HCT116 (cell line): Measurements from ENCODE around the gene USP2. TPM values are rescaled to one million over a fixed set of nuclear protein-coding genes. Genes with fewer than 3 reads are reported as not detected.

ENCODE experiments used
- ATAC-seq: fragments of 200-7000 bp; cut with Tn5 transposase; 2 replicates; pipeline ENCODE4 v1.9.1; 2020; ENCODE audit warnings: mild to moderate bottlenecking, moderate library complexity
- BruUV-seq: library from RNA; stranded (reverse); fragments of 400-500 nt; replicated peaks from 2 replicates; lab custom pipeline; 2021; lab: Mats Ljungman, UMichigan
- CTCF ChIA-PET: fragments of 300-600 bp; sonication (Branson Sonifier 250); formaldehyde crosslinking; loops from one replicate; lab custom pipeline; 2021; ENCODE audit warnings: antibody characterized with exemption; lab: Charles Lee
- POLR2A ChIA-PET: fragments of 300-600, 350-600 bp; sonication (Branson Sonifier 250); formaldehyde crosslinking; loops from one replicate; lab custom pipeline; 2021; ENCODE audit warnings: antibody characterized with exemption; lab: Charles Lee
- RAD21 ChIA-PET, 2 experiments: fragments of 300-600 bp; sonication (Branson Sonifier 250); formaldehyde crosslinking; loops; one replicate each; lab custom pipeline; 2023; ENCODE audit warnings: low total read pairs in 2 of 2; ENCODE audit not compliant: uncharacterized antibody in 2 of 2, unreplicated experiment in 2 of 2, low non-redundant PET in 1 of 2; lab: Charles Lee
- DNase-seq: peaks from one replicate; pipeline ENCODE4 v3.0.0-alpha.2; 2010; ENCODE audit warnings: low read depth, low spot score
- H2AFZ ChIP-seq: fragments of 200-600 bp; shearing (Covaris generic), sonication (generic); 2 replicates; pipeline ENCODE4 v1.6.1; 2017; ENCODE audit warnings: low read depth, mixed run types, mixed read lengths, antibody characterized with exemption, low read length; ENCODE audit not compliant: poor library complexity, severe bottlenecking
- H3K27ac ChIP-seq: 2 replicates; pipeline ENCODE4 v1.5.1; 2012; ENCODE audit warnings: low read depth, low read length
- H3K27me3 ChIP-seq: fragments of 200-600 bp; sonication (generic); 2 replicates; pipeline ENCODE4 v1.6.1; 2016; ENCODE audit warnings: mixed run types, low read length, mixed read lengths; ENCODE audit not compliant: insufficient read depth
- H3K36me3 ChIP-seq, 2 experiments: fragments of 200-500 bp in 1 of 2; fragments of 200-600 bp in 1 of 2; sonication (Bioruptor generic) in 1 of 2; sonication (generic) in 1 of 2; 2 replicates each; pipeline versions ENCODE4 v1.5.1 to v1.6.1; 2014 to 2016; ENCODE audit warnings: low read length in 2 of 2, inconsistent platforms in 1 of 2, mixed read lengths in 1 of 2, mixed run types in 1 of 2; ENCODE audit not compliant: insufficient read depth in 2 of 2, control insufficient read depth in 1 of 2
- H3K4me1 ChIP-seq, 2 experiments: fragments of 200-600 bp in 1 of 2; sonication (generic) in 1 of 2; 2 replicates each; pipeline versions ENCODE4 v1.5.1 to v1.6.1; 2012 to 2017; ENCODE audit warnings: low read length in 2 of 2, inconsistent platforms in 1 of 2, mild to moderate bottlenecking in 1 of 2, mixed read lengths in 1 of 2, mixed run types in 1 of 2, moderate library complexity in 1 of 2; ENCODE audit not compliant: insufficient read depth in 2 of 2, control insufficient read depth in 1 of 2
- H3K4me2 ChIP-seq: fragments of 200-600 bp; sonication (generic); 2 replicates; pipeline ENCODE4 v1.6.1; 2017; ENCODE audit warnings: mixed run types, low read length, mixed read lengths
- H3K4me3 ChIP-seq, 2 experiments: fragments of 200-600 bp in 1 of 2; sonication (generic) in 1 of 2; replicated peaks in 1 of 2; 2 replicates each; pipeline ENCODE4 v1.5.1; 2011 to 2016; ENCODE audit warnings: low read length in 2 of 2, control low read depth in 1 of 2, low read depth in 1 of 2, mild to moderate bottlenecking in 1 of 2, mixed read lengths in 1 of 2, mixed run types in 1 of 2
- H3K79me2 ChIP-seq: fragments of 200-600 bp; sonication (generic); 2 replicates; pipeline ENCODE4 v1.6.1; 2017; ENCODE audit warnings: mild to moderate bottlenecking, mixed run types, low read length, moderate library complexity, mixed read lengths; ENCODE audit not compliant: insufficient read depth
- H3K9ac ChIP-seq: fragments of 200-600 bp; sonication (generic); 2 replicates; pipeline ENCODE4 v1.6.1; 2016; ENCODE audit warnings: low read length, mixed read lengths
- H3K9me2 ChIP-seq: fragments of 200-600 bp; sonication (generic), shearing (Covaris generic); 2 replicates; pipeline ENCODE4 v1.6.1; 2017; ENCODE audit warnings: mixed run types, mild to moderate bottlenecking, moderate library complexity; ENCODE audit not compliant: insufficient read depth
- H3K9me3 ChIP-seq, 2 experiments: fragments of 200-500 bp in 1 of 2; fragments of 200-600 bp in 1 of 2; sonication (Bioruptor generic) in 1 of 2; sonication (generic) in 1 of 2; 2 replicates each; pipeline ENCODE4 v1.6.1; 2014 to 2017; ENCODE audit warnings: low read length in 2 of 2, mixed read lengths in 2 of 2, inconsistent platforms in 1 of 2, low read depth in 1 of 2, mild to moderate bottlenecking in 1 of 2, mixed run types in 1 of 2, moderate library complexity in 1 of 2; ENCODE audit not compliant: control insufficient read depth in 1 of 2, insufficient read depth in 1 of 2
- H4K20me1 ChIP-seq: fragments of 200-600 bp; sonication (generic), shearing (Covaris generic); 2 replicates; pipeline ENCODE4 v1.6.1; 2017; ENCODE audit warnings: mixed run types, mild to moderate bottlenecking, moderate library complexity; ENCODE audit not compliant: insufficient read depth
- CBX3 ChIP-seq: IDR thresholded peaks from 2 replicates; pipeline ENCODE4 v1.6.1; 2012; ENCODE audit warnings: low read depth
- EGR1 ChIP-seq: IDR thresholded peaks from 2 replicates; pipeline ENCODE4 v1.6.1; 2012; ENCODE audit warnings: low read depth
- ELF1 ChIP-seq: IDR thresholded peaks from 2 replicates; pipeline ENCODE4 v1.6.1; 2012; ENCODE audit warnings: low read depth, borderline replicate concordance
- EZH2 ChIP-seq: fragments of 200-600 bp; sonication (generic); IDR thresholded peaks from 2 replicates; pipeline ENCODE4 v1.6.1; 2017; ENCODE audit warnings: antibody characterized with exemption, mixed run types
- FOSL1 ChIP-seq: IDR thresholded peaks from 2 replicates; pipeline ENCODE4 v1.6.1; 2012; ENCODE audit warnings: low read depth
- JUND ChIP-seq: IDR thresholded peaks from 2 replicates; pipeline ENCODE4 v1.6.1; 2012
- POLR2AphosphoS5 ChIP-seq: IDR thresholded peaks from 2 replicates; pipeline ENCODE4 v1.6.1; 2011; ENCODE audit warnings: mild to moderate bottlenecking, low read depth, low read length, moderate library complexity
- RAD21 ChIP-seq: IDR thresholded peaks from 2 replicates; pipeline ENCODE4 v1.6.1; 2012; ENCODE audit warnings: low read depth, mild to moderate bottlenecking
- SRF ChIP-seq: IDR thresholded peaks from 2 replicates; pipeline ENCODE4 v1.6.1; 2012; ENCODE audit warnings: low read depth
- TCF7L2 ChIP-seq: IDR thresholded peaks from 2 replicates; pipeline ENCODE4 v1.7.0; 2011; ENCODE audit warnings: borderline replicate concordance, inconsistent platforms; ENCODE audit not compliant: insufficient read depth, insufficient read length; ENCODE audit errors: extremely low read depth
- YY1 ChIP-seq: IDR thresholded peaks from 2 replicates; pipeline ENCODE4 v1.6.1; 2011; ENCODE audit warnings: low read length, low read depth, moderate library complexity, mild to moderate bottlenecking; ENCODE audit not compliant: insufficient replicate concordance; ENCODE audit errors: extremely low read depth
- ZBTB33 ChIP-seq: IDR thresholded peaks from 2 replicates; pipeline ENCODE4 v1.6.1; 2011; ENCODE audit warnings: mild to moderate bottlenecking, low read length, moderate library complexity; ENCODE audit not compliant: insufficient replicate concordance; ENCODE audit errors: extremely low read depth
- ZFX ChIP-seq: fragments of 450-650 bp; IDR thresholded peaks from 2 replicates; pipeline ENCODE4 v1.6.1; 2017
- intact Hi-C: fragments of 100-400 bp; cut with micrococcal nuclease; formaldehyde crosslinking; loops from 2 replicates; pipeline ENCODE4 v1.10.0; 2022
- total RNA-seq: library from RNA; stranded (reverse); gene quantifications from one replicate; pipeline ENCODE4 v1.2.1, GENCODE V29; 2021; ENCODE audit not compliant: unreplicated experiment
- TF ChIP-seq, protein P1 (sequence below), 3 experiments: fragments of 200-600 bp in 1 of 3; sonication (generic) in 1 of 3; IDR thresholded peaks in 2 of 3; conservative IDR thresholded peaks in 1 of 3; 2 replicates each; pipeline ENCODE4 v1.5.1; 2012 to 2017; ENCODE audit warnings: low read depth in 2 of 3, low read length in 2 of 3, antibody characterized with exemption in 1 of 3, borderline replicate concordance in 1 of 3, control low read depth in 1 of 3, mild to moderate bottlenecking in 1 of 3, mixed read lengths in 1 of 3, mixed run types in 1 of 3, moderate library complexity in 1 of 3; ENCODE audit not compliant: insufficient read depth in 1 of 3
- TF ChIP-seq, protein P2 (sequence below): IDR thresholded peaks from 2 replicates; pipeline ENCODE4 v1.6.1; 2012

Gene USP2
- total RNA-seq, 1 experiment from 2014 or later: 5.0 TPM

GRCh38 chr11:119419834-119420492, 38.5 kb upstream of the USP2 start:
- Histone ChIP-seq H3K4me2 (no peak overlapping the region), H2AFZ (no peak overlapping the region), H3K36me3 (no peaks in the 10 kb centered on the region)
- no peak for TF ChIP-seq ELF1
- TF ChIP-seq ZBTB33: no peak
- TF ChIP-seq, protein P1, sequence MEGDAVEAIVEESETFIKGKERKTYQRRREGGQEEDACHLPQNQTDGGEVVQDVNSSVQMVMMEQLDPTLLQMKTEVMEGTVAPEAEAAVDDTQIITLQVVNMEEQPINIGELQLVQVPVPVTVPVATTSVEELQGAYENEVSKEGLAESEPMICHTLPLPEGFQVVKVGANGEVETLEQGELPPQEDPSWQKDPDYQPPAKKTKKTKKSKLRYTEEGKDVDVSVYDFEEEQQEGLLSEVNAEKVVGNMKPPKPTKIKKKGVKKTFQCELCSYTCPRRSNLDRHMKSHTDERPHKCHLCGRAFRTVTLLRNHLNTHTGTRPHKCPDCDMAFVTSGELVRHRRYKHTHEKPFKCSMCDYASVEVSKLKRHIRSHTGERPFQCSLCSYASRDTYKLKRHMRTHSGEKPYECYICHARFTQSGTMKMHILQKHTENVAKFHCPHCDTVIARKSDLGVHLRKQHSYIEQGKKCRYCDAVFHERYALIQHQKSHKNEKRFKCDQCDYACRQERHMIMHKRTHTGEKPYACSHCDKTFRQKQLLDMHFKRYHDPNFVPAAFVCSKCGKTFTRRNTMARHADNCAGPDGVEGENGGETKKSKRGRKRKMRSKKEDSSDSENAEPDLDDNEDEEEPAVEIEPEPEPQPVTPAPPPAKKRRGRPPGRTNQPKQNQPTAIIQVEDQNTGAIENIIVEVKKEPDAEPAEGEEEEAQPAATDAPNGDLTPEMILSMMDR (IDR thresholded peaks at IDR 0.05 in 2 of 3, conservative IDR thresholded peaks at IDR 0.05 in 1 of 3; ENCODE audit: borderline replicate concordance in 1 of 3, insufficient read depth in 1 of 3, low read depth in 2 of 3, low read length in 2 of 3): no peak
- no peak for TF ChIP-seq FOSL1
- TF ChIP-seq EZH2: no peak
- TF ChIP-seq SRF: no peak
- TF ChIP-seq TCF7L2: no peak
- no peak for TF ChIP-seq EGR1
- TF ChIP-seq, protein P2, sequence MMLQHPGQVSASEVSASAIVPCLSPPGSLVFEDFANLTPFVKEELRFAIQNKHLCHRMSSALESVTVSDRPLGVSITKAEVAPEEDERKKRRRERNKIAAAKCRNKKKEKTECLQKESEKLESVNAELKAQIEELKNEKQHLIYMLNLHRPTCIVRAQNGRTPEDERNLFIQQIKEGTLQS: no peak
- TF ChIP-seq RAD21: no peak
- no peak for TF ChIP-seq CBX3
- no peak for TF ChIP-seq YY1
- no peak for TF ChIP-seq POLR2AphosphoS5
- no peak for TF ChIP-seq ZFX
- TF ChIP-seq JUND: no peak
- TF ChIP-seq, all 23 proteins: peak for 0
- Histone ChIP-seq H3K27ac (no peak overlapping the region), H3K79me2 (no peaks in the 10 kb centered on the region), H3K9me3 (no peaks in the 10 kb centered on the region), H4K20me1 (no peaks in the 10 kb centered on the region), H3K9ac (no peak overlapping the region), H3K4me3 (no peak overlapping the region), H3K9me2 (no peaks in the 10 kb centered on the region), H3K4me1 (peaks cover 2 to 11% of the 10 kb centered on the region in 2 experiments; a peak in 3 of 4 replicates), H3K27me3 (no peaks in the 10 kb centered on the region)
- RAD21 ChIA-PET: no interaction called here
- CTCF ChIA-PET: no interaction called here
- intact Hi-C loops: no loop called here
- POLR2A ChIA-PET: no interaction called here
- DNase-seq: no peak
- no TSS peak for BruUV-seq
- ATAC-seq: no peak
